GM23338 (cell line): Measurements from ENCODE around the gene TMEM117. TPM values are rescaled to one million over a fixed set of nuclear protein-coding genes. Genes with fewer than 3 reads are reported as not detected.

Experiments used
- ATAC-seq: fragments of 200-7000 bp; cut with Tn5 transposase; 3 replicates; pipeline ENCODE4 v1.9.1; 2020
- DNase-seq: peaks from one replicate; pipeline ENCODE4 v3.0.0-alpha.2; 2015; ENCODE audit warnings: low spot score
- H2AFZ ChIP-seq: fragments of 200-600 bp; sonication (generic); 2 replicates; pipeline ENCODE4 v1.8.0; 2016; ENCODE audit warnings: antibody characterized with exemption, mild to moderate bottlenecking, moderate library complexity
- H3F3A ChIP-seq: fragments of 200-600 bp; sonication (generic); replicated peaks from 2 replicates; pipeline ENCODE4 v1.8.0; 2017; ENCODE audit warnings: antibody characterized with exemption, mixed run types, low read depth
- H3K27ac ChIP-seq: fragments of 200-600 bp; sonication (generic); 2 replicates; pipeline ENCODE4 v1.6.1; 2016; ENCODE audit warnings: low read depth
- H3K27me3 ChIP-seq: fragments of 200-600 bp; sonication (generic); 2 replicates; pipeline ENCODE4 v1.8.0; 2016; ENCODE audit warnings: mild to moderate bottlenecking, mixed run types, moderate library complexity; ENCODE audit not compliant: insufficient read depth
- H3K36me3 ChIP-seq: fragments of 200-600 bp; sonication (generic); 2 replicates; pipeline ENCODE4 v1.8.0; 2016; ENCODE audit warnings: mild to moderate bottlenecking; ENCODE audit not compliant: insufficient read depth
- H3K4me1 ChIP-seq: fragments of 200-600 bp; sonication (generic); 2 replicates; pipeline ENCODE4 v1.8.0; 2016; ENCODE audit warnings: mild to moderate bottlenecking, moderate library complexity; ENCODE audit not compliant: insufficient read depth
- H3K4me2 ChIP-seq: fragments of 200-600 bp; sonication (generic); 2 replicates; pipeline ENCODE4 v1.7.1; 2017; ENCODE audit warnings: mixed run types
- H3K4me3 ChIP-seq: fragments of 200-600 bp; sonication (generic); 2 replicates; pipeline ENCODE4 v1.6.1; 2016; ENCODE audit warnings: mixed run types
- H3K79me2 ChIP-seq: fragments of 200-600 bp; sonication (generic); replicated peaks from 2 replicates; pipeline ENCODE4 v1.8.0; 2017; ENCODE audit warnings: mild to moderate bottlenecking; ENCODE audit not compliant: insufficient read depth
- H3K9me2 ChIP-seq: fragments of 200-600 bp; sonication (generic); 2 replicates; pipeline ENCODE4 v1.8.0; 2017; ENCODE audit not compliant: insufficient read depth
- H4K20me1 ChIP-seq: fragments of 200-600 bp; sonication (generic); replicated peaks from 2 replicates; pipeline ENCODE4 v1.8.0; 2017; ENCODE audit warnings: mild to moderate bottlenecking; ENCODE audit not compliant: insufficient read depth
- H3K27ac Mint-ChIP-seq: 2 replicates; pipeline ENCODE4 v1.8.0; 2020; ENCODE audit warnings: inconsistent platforms, mild to moderate bottlenecking, moderate library complexity, mixed read lengths
- H3K27me3 Mint-ChIP-seq: 3 replicates; pipeline ENCODE4 v1.8.0; 2022; ENCODE audit warnings: low read depth, mild to moderate bottlenecking, moderate library complexity, mixed read lengths, inconsistent platforms; ENCODE audit not compliant: insufficient read depth, poor library complexity
- H3K36me3 Mint-ChIP-seq: 3 replicates; pipeline ENCODE4 v1.8.0; 2021; ENCODE audit warnings: low read depth, mild to moderate bottlenecking, inconsistent platforms, moderate library complexity, mixed read lengths
- H3K4me1 Mint-ChIP-seq: 3 replicates; pipeline ENCODE4 v1.8.0; 2020; ENCODE audit warnings: mild to moderate bottlenecking, inconsistent platforms, mixed read lengths
- H3K4me3 Mint-ChIP-seq: 3 replicates; pipeline ENCODE4 v1.8.0; 2021; ENCODE audit warnings: moderate library complexity, mild to moderate bottlenecking, inconsistent platforms, mixed read lengths
- H3K9me3 Mint-ChIP-seq: 3 replicates; pipeline ENCODE4 v1.8.0; 2020; ENCODE audit warnings: moderate library complexity, mild to moderate bottlenecking, inconsistent platforms, mixed read lengths
- CREB1 ChIP-seq: fragments of 250-450 bp; sonication (Bioruptor Pico); IDR thresholded peaks from 2 replicates; pipeline ENCODE4 v1.5.0; 2020; ENCODE audit warnings: low read depth, mild to moderate bottlenecking, moderate library complexity
- EZH2 ChIP-seq: fragments of 200-600 bp; sonication (generic); IDR thresholded peaks from one replicate; pipeline ENCODE4 v1.8.0; 2017; ENCODE audit warnings: antibody characterized with exemption, mild to moderate bottlenecking, low read depth; ENCODE audit not compliant: unreplicated experiment
- EZH2phosphoT487 ChIP-seq: fragments of 200-600 bp; sonication (generic); IDR thresholded peaks from one replicate; pipeline ENCODE4 v1.8.1; 2018; ENCODE audit warnings: antibody characterized with exemption; ENCODE audit not compliant: unreplicated experiment
- NANOG ChIP-seq: IDR thresholded peaks from 2 replicates; pipeline ENCODE4 v1.6.1; 2016; ENCODE audit warnings: antibody characterized with exemption, borderline replicate concordance
- POLR2AphosphoS5 ChIP-seq: IDR thresholded peaks from 2 replicates; pipeline ENCODE4 v1.6.1; 2016; ENCODE audit warnings: antibody characterized with exemption, low read depth
- STAT1 ChIP-seq: IDR thresholded peaks from one replicate; pipeline ENCODE4 v1.6.1; 2016; ENCODE audit warnings: antibody characterized with exemption; ENCODE audit not compliant: unreplicated experiment
- ZNF114 ChIP-seq: fragments of 250-450 bp; sonication (Bioruptor Pico); IDR thresholded peaks from 2 replicates; pipeline ENCODE4 v1.5.0; 2020; ENCODE audit warnings: mild to moderate bottlenecking, moderate library complexity
- ZNF331 ChIP-seq: fragments of 250-450 bp; sonication (Bioruptor Pico); IDR thresholded peaks from 2 replicates; pipeline ENCODE4 v1.5.0; 2020; ENCODE audit warnings: low read depth, mild to moderate bottlenecking, moderate library complexity
- polyA plus RNA-seq: library from polyadenylated mRNA; unstranded; fragments of >200 nt; fragmentation: Nextera tagmentation; extraction: Ambion mirVana; gene quantifications from 2 replicates; pipeline ENCODE4 v1.2.1, GENCODE V29; 2016
- total RNA-seq: library from RNA; depleted of rRNA; stranded (reverse); fragments of >200 nt; shearing (Covaris generic); gene quantifications from 2 replicates; pipeline ENCODE4 v1.2.3, GENCODE V29; 2014
- TF ChIP-seq, protein P1 (sequence below): fragments of 250-450 bp; sonication (Bioruptor Pico); IDR thresholded peaks from 2 replicates; pipeline ENCODE4 v1.5.0; 2020; ENCODE audit warnings: mild to moderate bottlenecking, moderate library complexity
- TF ChIP-seq, protein P2 (sequence below): IDR thresholded peaks from one replicate; pipeline ENCODE4 v1.6.1; 2018; ENCODE audit warnings: antibody characterized with exemption; ENCODE audit not compliant: unreplicated experiment
- TF ChIP-seq, protein P3 (sequence below): IDR thresholded peaks from 2 replicates; pipeline ENCODE4 v1.6.1; 2016; ENCODE audit warnings: antibody characterized with exemption
- TF ChIP-seq, protein P4 (sequence below), 2 experiments: fragments of 200-600 bp in 1 of 2; sonication (generic) in 1 of 2; conservative IDR thresholded peaks; 2 replicates each; pipeline versions ENCODE4 v1.5.1 to v1.6.1; 2016 to 2017; ENCODE audit warnings: antibody characterized with exemption in 2 of 2, low read depth in 2 of 2, mild to moderate bottlenecking in 2 of 2, moderate library complexity in 1 of 2

TMEM117 gene
- total and polyA plus RNA-seq, 2 experiments from 2014 or later: 0.94 to 1.6 TPM

DNA sequence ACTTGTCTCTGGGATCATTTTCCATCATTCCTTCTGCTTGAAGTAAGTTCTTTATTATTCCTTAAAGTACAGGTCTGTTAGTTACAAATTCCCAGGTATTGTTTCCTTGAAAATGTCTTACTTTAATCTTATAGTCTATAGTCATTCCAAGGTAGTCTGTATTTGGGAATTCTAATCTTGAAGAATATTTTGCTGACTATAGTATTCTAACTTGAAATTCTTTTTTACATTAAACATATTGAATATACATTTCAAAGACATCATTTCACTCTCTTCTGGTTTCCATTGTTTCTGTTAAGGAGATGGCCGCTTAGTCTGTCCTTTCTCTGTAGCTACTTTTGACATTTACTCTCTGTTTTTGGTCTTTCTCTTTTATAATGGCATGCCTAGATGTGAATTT is 399.8 kb downstream of the TMEM117 start:
- Histone ChIP-seq H2AFZ (no peak overlapping the region), H3K27me3 (no peaks in the 10 kb centered on the region), H3K9me2 (no peaks in the 10 kb centered on the region), H4K20me1 (no peaks in the 10 kb centered on the region), H3F3A (no peaks in the 10 kb centered on the region), H3K4me2 (no peak overlapping the region), H3K4me3 (no peak overlapping the region), H3K79me2 (no peaks in the 10 kb centered on the region), H3K36me3 (no peaks in the 10 kb centered on the region), H3K27ac (no peak overlapping the region), H3K4me1 (peaks cover under 1% of the 10 kb centered on the region; the same call in 1 of the 2 replicates)
- DNase-seq: no peak
- no peaks in the 10 kb centered on the region for H3K27me3 Mint-ChIP-seq
- H3K27ac Mint-ChIP-seq: no peak overlapping the region
- no peak for TF ChIP-seq POLR2AphosphoS5
- no peak for TF ChIP-seq NANOG
- TF ChIP-seq STAT1: no peak
- TF ChIP-seq, protein P1, sequence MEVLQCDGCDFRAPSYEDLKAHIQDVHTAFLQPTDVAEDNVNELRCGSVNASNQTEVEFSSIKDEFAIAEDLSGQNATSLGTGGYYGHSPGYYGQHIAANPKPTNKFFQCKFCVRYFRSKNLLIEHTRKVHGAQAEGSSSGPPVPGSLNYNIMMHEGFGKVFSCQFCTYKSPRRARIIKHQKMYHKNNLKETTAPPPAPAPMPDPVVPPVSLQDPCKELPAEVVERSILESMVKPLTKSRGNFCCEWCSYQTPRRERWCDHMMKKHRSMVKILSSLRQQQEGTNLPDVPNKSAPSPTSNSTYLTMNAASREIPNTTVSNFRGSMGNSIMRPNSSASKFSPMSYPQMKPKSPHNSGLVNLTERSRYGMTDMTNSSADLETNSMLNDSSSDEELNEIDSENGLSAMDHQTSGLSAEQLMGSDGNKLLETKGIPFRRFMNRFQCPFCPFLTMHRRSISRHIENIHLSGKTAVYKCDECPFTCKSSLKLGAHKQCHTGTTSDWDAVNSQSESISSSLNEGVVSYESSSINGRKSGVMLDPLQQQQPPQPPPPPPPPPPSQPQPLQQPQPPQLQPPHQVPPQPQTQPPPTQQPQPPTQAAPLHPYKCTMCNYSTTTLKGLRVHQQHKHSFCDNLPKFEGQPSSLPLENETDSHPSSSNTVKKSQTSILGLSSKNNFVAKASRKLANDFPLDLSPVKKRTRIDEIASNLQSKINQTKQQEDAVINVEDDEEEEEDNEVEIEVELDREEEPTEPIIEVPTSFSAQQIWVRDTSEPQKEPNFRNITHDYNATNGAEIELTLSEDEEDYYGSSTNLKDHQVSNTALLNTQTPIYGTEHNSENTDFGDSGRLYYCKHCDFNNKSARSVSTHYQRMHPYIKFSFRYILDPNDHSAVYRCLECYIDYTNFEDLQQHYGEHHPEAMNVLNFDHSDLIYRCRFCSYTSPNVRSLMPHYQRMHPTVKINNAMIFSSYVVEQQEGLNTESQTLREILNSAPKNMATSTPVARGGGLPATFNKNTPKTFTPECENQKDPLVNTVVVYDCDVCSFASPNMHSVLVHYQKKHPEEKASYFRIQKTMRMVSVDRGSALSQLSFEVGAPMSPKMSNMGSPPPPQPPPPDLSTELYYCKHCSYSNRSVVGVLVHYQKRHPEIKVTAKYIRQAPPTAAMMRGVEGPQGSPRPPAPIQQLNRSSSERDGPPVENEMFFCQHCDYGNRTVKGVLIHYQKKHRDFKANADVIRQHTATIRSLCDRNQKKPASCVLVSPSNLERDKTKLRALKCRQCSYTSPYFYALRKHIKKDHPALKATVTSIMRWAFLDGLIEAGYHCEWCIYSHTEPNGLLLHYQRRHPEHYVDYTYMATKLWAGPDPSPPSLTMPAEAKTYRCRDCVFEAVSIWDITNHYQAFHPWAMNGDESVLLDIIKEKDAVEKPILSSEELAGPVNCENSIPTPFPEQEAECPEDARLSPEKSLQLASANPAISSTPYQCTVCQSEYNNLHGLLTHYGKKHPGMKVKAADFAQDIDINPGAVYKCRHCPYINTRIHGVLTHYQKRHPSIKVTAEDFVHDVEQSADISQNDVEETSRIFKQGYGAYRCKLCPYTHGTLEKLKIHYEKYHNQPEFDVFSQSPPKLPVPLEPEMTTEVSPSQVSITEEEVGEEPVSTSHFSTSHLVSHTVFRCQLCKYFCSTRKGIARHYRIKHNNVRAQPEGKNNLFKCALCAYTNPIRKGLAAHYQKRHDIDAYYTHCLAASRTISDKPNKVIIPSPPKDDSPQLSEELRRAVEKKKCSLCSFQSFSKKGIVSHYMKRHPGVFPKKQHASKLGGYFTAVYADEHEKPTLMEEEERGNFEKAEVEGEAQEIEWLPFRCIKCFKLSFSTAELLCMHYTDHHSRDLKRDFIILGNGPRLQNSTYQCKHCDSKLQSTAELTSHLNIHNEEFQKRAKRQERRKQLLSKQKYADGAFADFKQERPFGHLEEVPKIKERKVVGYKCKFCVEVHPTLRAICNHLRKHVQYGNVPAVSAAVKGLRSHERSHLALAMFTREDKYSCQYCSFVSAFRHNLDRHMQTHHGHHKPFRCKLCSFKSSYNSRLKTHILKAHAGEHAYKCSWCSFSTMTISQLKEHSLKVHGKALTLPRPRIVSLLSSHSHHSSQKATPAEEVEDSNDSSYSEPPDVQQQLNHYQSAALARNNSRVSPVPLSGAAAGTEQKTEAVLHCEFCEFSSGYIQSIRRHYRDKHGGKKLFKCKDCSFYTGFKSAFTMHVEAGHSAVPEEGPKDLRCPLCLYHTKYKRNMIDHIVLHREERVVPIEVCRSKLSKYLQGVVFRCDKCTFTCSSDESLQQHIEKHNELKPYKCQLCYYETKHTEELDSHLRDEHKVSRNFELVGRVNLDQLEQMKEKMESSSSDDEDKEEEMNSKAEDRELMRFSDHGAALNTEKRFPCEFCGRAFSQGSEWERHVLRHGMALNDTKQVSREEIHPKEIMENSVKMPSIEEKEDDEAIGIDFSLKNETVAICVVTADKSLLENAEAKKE (CRISPR knock-in tag): no peak
- TF ChIP-seq, protein P2, sequence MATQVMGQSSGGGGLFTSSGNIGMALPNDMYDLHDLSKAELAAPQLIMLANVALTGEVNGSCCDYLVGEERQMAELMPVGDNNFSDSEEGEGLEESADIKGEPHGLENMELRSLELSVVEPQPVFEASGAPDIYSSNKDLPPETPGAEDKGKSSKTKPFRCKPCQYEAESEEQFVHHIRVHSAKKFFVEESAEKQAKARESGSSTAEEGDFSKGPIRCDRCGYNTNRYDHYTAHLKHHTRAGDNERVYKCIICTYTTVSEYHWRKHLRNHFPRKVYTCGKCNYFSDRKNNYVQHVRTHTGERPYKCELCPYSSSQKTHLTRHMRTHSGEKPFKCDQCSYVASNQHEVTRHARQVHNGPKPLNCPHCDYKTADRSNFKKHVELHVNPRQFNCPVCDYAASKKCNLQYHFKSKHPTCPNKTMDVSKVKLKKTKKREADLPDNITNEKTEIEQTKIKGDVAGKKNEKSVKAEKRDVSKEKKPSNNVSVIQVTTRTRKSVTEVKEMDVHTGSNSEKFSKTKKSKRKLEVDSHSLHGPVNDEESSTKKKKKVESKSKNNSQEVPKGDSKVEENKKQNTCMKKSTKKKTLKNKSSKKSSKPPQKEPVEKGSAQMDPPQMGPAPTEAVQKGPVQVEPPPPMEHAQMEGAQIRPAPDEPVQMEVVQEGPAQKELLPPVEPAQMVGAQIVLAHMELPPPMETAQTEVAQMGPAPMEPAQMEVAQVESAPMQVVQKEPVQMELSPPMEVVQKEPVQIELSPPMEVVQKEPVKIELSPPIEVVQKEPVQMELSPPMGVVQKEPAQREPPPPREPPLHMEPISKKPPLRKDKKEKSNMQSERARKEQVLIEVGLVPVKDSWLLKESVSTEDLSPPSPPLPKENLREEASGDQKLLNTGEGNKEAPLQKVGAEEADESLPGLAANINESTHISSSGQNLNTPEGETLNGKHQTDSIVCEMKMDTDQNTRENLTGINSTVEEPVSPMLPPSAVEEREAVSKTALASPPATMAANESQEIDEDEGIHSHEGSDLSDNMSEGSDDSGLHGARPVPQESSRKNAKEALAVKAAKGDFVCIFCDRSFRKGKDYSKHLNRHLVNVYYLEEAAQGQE: no peak
- no peak for TF ChIP-seq EZH2
- no peak for TF ChIP-seq EZH2phosphoT487
- TF ChIP-seq ZNF331 (CRISPR knock-in tag): no peak
- no peak for TF ChIP-seq CREB1 (CRISPR knock-in tag)
- TF ChIP-seq, protein P3, sequence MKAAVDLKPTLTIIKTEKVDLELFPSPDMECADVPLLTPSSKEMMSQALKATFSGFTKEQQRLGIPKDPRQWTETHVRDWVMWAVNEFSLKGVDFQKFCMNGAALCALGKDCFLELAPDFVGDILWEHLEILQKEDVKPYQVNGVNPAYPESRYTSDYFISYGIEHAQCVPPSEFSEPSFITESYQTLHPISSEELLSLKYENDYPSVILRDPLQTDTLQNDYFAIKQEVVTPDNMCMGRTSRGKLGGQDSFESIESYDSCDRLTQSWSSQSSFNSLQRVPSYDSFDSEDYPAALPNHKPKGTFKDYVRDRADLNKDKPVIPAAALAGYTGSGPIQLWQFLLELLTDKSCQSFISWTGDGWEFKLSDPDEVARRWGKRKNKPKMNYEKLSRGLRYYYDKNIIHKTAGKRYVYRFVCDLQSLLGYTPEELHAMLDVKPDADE: no peak
- TF ChIP-seq, protein P4, sequence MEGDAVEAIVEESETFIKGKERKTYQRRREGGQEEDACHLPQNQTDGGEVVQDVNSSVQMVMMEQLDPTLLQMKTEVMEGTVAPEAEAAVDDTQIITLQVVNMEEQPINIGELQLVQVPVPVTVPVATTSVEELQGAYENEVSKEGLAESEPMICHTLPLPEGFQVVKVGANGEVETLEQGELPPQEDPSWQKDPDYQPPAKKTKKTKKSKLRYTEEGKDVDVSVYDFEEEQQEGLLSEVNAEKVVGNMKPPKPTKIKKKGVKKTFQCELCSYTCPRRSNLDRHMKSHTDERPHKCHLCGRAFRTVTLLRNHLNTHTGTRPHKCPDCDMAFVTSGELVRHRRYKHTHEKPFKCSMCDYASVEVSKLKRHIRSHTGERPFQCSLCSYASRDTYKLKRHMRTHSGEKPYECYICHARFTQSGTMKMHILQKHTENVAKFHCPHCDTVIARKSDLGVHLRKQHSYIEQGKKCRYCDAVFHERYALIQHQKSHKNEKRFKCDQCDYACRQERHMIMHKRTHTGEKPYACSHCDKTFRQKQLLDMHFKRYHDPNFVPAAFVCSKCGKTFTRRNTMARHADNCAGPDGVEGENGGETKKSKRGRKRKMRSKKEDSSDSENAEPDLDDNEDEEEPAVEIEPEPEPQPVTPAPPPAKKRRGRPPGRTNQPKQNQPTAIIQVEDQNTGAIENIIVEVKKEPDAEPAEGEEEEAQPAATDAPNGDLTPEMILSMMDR (conservative IDR thresholded peaks at IDR 0.05; ENCODE audit: low read depth in 2 of 2): no peak
- TF ChIP-seq ZNF114 (CRISPR knock-in tag): no peak
- ATAC-seq: no peak
- H3K4me1 Mint-ChIP-seq: no peaks in the 10 kb centered on the region
- no peaks in the 10 kb centered on the region for H3K9me3 Mint-ChIP-seq
- no peak overlapping the region for H3K4me3 Mint-ChIP-seq
- no peaks in the 10 kb centered on the region for H3K36me3 Mint-ChIP-seq
